BJ (cell line): Measurements from ENCODE around the gene NUCB2. TPM values are rescaled to one million over a fixed set of nuclear protein-coding genes. Genes with fewer than 3 reads are reported as not detected.

Source experiments
- CTCF ChIA-PET: fragments of 350-600 bp; formaldehyde crosslinking; extraction: SDS; loops from one replicate; lab custom pipeline; 2021; ENCODE audit warnings: antibody characterized with exemption, inconsistent platforms; lab: Yijun Ruan, JAX
- POLR2A ChIA-PET: fragments of 300-600 bp; sonication (Branson Sonifier 250); formaldehyde crosslinking; extraction: SDS; loops from one replicate; lab custom pipeline; 2021; ENCODE audit warnings: antibody characterized with exemption; lab: Charles Lee
- DNase-seq: peaks from one replicate; pipeline ENCODE4 v3.0.0-alpha.2; 2011; ENCODE audit warnings: low read depth
- H3K27me3 ChIP-seq: 2 replicates; pipeline ENCODE4 v1.6.0; 2011; ENCODE audit warnings: low read length; ENCODE audit not compliant: control insufficient read depth, insufficient read depth
- H3K36me3 ChIP-seq: 2 replicates; pipeline ENCODE4 v1.5.1; 2011; ENCODE audit warnings: low read length; ENCODE audit not compliant: control insufficient read depth, insufficient read depth
- H3K4me3 ChIP-seq: 2 replicates; pipeline ENCODE4 v1.5.1; 2011; ENCODE audit warnings: low read depth, mild to moderate bottlenecking, control low read depth, low read length
- polyA plus RNA-seq: library from polyadenylated mRNA; depleted of rRNA; stranded (reverse); fragments of >200 nt; gene quantifications from 2 replicates; pipeline ENCODE4 v1.2.3, GENCODE V29; 2011; rRNA removed
- TF ChIP-seq, protein P1 (sequence below): IDR thresholded peaks from 2 replicates; pipeline ENCODE4 v1.5.1; 2011; ENCODE audit warnings: low read depth, mild to moderate bottlenecking, control low read depth, inconsistent platforms, low read length, moderate library complexity; ENCODE audit not compliant: insufficient read depth

Gene NUCB2
- polyA plus RNA-seq, 1 experiment, result 119 TPM

- no peaks in the 10 kb centered on the region for H3K27me3 ChIP-seq
- ChIA-PET CTCF (interaction anchor here (1.2 to 7.9 kb wide), 6 partner anchors 15 to 151 kb away, joined by 3 to 101 read pairs (median 4); no protein-coding TSS in a partner anchor), POLR2A (no interaction called here)
- no peaks in the 10 kb centered on the region for H3K36me3 ChIP-seq
- DNase-seq, result no peak
- no peak overlapping the region for H3K4me3 ChIP-seq
- TF ChIP-seq, protein P1, sequence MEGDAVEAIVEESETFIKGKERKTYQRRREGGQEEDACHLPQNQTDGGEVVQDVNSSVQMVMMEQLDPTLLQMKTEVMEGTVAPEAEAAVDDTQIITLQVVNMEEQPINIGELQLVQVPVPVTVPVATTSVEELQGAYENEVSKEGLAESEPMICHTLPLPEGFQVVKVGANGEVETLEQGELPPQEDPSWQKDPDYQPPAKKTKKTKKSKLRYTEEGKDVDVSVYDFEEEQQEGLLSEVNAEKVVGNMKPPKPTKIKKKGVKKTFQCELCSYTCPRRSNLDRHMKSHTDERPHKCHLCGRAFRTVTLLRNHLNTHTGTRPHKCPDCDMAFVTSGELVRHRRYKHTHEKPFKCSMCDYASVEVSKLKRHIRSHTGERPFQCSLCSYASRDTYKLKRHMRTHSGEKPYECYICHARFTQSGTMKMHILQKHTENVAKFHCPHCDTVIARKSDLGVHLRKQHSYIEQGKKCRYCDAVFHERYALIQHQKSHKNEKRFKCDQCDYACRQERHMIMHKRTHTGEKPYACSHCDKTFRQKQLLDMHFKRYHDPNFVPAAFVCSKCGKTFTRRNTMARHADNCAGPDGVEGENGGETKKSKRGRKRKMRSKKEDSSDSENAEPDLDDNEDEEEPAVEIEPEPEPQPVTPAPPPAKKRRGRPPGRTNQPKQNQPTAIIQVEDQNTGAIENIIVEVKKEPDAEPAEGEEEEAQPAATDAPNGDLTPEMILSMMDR, result no peak
These were observed 104.6 kb downstream of the NUCB2 start for GRCh38 chr11:17381156-17381555.

Other genes with a start within 250 kb of the NUCB2 start
- gene RPS13, start 199.1 kb upstream of the NUCB2 start, polyA plus RNA-seq, result 755 and 763 TPM in 2 replicates
- gene PIK3C2A, start 68.8 kb upstream of the NUCB2 start, polyA plus RNA-seq, result 13.2 and 29.0 TPM in 2 replicates
- gene NCR3LG1, start 75.1 kb downstream of the NUCB2 start, polyA plus RNA-seq, result 1.5 and 2.0 TPM in 2 replicates
- not detected in 2 replicates for gene KCNJ11, start 111.9 kb downstream of the NUCB2 start, polyA plus RNA-seq
- gene ABCC8, start 200.1 kb downstream of the NUCB2 start, polyA plus RNA-seq, result not detected in 2 replicates